ENCODE results near the gene SETBP1.

GRCh38 chr18:44754567-44754966 is 73.9 kb downstream of the SETBP1 start:
- TF ChIP-seq CTCF (IDR thresholded peaks at IDR 0.05) (no peak), TCF7L2 (IDR thresholded peaks at IDR 0.05; ENCODE audit: low read depth, low read length) (no peak), POLR2AphosphoS5 (IDR thresholded peaks at IDR 0.05; ENCODE audit: low read depth, low read length) (no peak)
- TF ChIP-seq, protein P1, sequence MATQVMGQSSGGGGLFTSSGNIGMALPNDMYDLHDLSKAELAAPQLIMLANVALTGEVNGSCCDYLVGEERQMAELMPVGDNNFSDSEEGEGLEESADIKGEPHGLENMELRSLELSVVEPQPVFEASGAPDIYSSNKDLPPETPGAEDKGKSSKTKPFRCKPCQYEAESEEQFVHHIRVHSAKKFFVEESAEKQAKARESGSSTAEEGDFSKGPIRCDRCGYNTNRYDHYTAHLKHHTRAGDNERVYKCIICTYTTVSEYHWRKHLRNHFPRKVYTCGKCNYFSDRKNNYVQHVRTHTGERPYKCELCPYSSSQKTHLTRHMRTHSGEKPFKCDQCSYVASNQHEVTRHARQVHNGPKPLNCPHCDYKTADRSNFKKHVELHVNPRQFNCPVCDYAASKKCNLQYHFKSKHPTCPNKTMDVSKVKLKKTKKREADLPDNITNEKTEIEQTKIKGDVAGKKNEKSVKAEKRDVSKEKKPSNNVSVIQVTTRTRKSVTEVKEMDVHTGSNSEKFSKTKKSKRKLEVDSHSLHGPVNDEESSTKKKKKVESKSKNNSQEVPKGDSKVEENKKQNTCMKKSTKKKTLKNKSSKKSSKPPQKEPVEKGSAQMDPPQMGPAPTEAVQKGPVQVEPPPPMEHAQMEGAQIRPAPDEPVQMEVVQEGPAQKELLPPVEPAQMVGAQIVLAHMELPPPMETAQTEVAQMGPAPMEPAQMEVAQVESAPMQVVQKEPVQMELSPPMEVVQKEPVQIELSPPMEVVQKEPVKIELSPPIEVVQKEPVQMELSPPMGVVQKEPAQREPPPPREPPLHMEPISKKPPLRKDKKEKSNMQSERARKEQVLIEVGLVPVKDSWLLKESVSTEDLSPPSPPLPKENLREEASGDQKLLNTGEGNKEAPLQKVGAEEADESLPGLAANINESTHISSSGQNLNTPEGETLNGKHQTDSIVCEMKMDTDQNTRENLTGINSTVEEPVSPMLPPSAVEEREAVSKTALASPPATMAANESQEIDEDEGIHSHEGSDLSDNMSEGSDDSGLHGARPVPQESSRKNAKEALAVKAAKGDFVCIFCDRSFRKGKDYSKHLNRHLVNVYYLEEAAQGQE (IDR thresholded peaks at IDR 0.05; ENCODE audit: insufficient read depth in 1 of 2, low read depth in 2 of 2, low read length in 1 of 2), result no peak
